ENCODE measurements around the gene HIF1A.

DNA sequence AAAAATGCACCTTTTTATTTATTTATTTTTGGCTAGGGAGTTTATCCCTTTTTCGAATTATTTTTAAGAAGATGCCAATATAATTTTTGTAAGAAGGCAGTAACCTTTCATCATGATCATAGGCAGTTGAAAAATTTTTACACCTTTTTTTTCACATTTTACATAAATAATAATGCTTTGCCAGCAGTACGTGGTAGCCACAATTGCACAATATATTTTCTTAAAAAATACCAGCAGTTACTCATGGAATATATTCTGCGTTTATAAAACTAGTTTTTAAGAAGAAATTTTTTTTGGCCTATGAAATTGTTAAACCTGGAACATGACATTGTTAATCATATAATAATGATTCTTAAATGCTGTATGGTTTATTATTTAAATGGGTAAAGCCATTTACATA, 52.0 kb downstream of the HIF1A start:
- TF ChIP-seq, protein P1, sequence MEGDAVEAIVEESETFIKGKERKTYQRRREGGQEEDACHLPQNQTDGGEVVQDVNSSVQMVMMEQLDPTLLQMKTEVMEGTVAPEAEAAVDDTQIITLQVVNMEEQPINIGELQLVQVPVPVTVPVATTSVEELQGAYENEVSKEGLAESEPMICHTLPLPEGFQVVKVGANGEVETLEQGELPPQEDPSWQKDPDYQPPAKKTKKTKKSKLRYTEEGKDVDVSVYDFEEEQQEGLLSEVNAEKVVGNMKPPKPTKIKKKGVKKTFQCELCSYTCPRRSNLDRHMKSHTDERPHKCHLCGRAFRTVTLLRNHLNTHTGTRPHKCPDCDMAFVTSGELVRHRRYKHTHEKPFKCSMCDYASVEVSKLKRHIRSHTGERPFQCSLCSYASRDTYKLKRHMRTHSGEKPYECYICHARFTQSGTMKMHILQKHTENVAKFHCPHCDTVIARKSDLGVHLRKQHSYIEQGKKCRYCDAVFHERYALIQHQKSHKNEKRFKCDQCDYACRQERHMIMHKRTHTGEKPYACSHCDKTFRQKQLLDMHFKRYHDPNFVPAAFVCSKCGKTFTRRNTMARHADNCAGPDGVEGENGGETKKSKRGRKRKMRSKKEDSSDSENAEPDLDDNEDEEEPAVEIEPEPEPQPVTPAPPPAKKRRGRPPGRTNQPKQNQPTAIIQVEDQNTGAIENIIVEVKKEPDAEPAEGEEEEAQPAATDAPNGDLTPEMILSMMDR (IDR thresholded peaks at IDR 0.05) = no peak
- TF ChIP-seq EZH2phosphoT487 (IDR thresholded peaks at IDR 0.05) (no peak), EZH2 (IDR thresholded peaks at IDR 0.05) (no peak)

Data from neural progenitor cell (in vitro differentiated cells).